Glutamatergic neuron (in vitro differentiated cells): Measurements from ENCODE around the gene TMEM63A. TPM values are rescaled to one million over a fixed set of nuclear protein-coding genes. Genes with fewer than 3 reads are reported as not detected.
"Not testable (repeated sequence)": the region's sequence is repeated elsewhere in the genome, so short reads cannot be mapped to it uniquely, and the experiment has no call there.

Source experiments
- DNase-seq: peaks from one replicate; pipeline ENCODE4 v3.0.0; 2022
- H3K27ac Mint-ChIP-seq: one replicate; pipeline ENCODE4 v1.8.0; 2020; ENCODE audit warnings: mild to moderate bottlenecking, mixed read lengths, inconsistent platforms; ENCODE audit not compliant: unreplicated experiment
- H3K27me3 Mint-ChIP-seq: one replicate; pipeline ENCODE4 v1.8.0; 2020; ENCODE audit warnings: mild to moderate bottlenecking, moderate library complexity, mixed read lengths, inconsistent platforms; ENCODE audit not compliant: unreplicated experiment
- H3K36me3 Mint-ChIP-seq: one replicate; pipeline ENCODE4 v1.8.0; 2020; ENCODE audit warnings: mild to moderate bottlenecking, mixed read lengths, inconsistent platforms; ENCODE audit not compliant: unreplicated experiment
- H3K4me1 Mint-ChIP-seq: one replicate; pipeline ENCODE4 v1.8.0; 2020; ENCODE audit warnings: mild to moderate bottlenecking, low read depth, mixed read lengths, inconsistent platforms; ENCODE audit not compliant: unreplicated experiment
- H3K4me3 Mint-ChIP-seq: one replicate; pipeline ENCODE4 v1.8.0; 2020; ENCODE audit warnings: mild to moderate bottlenecking, mixed read lengths, inconsistent platforms; ENCODE audit not compliant: unreplicated experiment
- H3K9me3 Mint-ChIP-seq: one replicate; pipeline ENCODE4 v1.8.0; 2020; ENCODE audit warnings: mild to moderate bottlenecking, moderate library complexity, mixed read lengths, inconsistent platforms; ENCODE audit not compliant: unreplicated experiment
- CTCF ChIP-seq: fragments of 200-600 bp; sonication (generic); IDR thresholded peaks from one replicate; pipeline ENCODE4 v1.5.0; 2021; ENCODE audit not compliant: partially characterized antibody, unreplicated experiment
- microRNA-seq: library from miRNA; unstranded; fragments of <30 nt; microRNA quantifications from one replicate; pipeline ENCODE4, GENCODE V29; 2020; ENCODE audit not compliant: unreplicated experiment
- total RNA-seq: library from RNA; stranded (reverse); fragmentation: NEBNext Ultra II Directional; extraction: Animal tissue kit (Norgen Biotek cat#: 25700); gene quantifications from one replicate; pipeline ENCODE4 v1.2.1, GENCODE V29; 2021; ENCODE audit not compliant: unreplicated experiment

TMEM63A gene
- total RNA-seq, 1 donor from 2014 or later = 1.1 TPM

GRCh38 chr1:225809842-225810578 is 72.2 kb downstream of the TMEM63A start, which contains the start of gene EPHX1:
Gene EPHX1, plus strand, starts transcription at chr1:225810124. Its CDS starts 18,606 bp downstream, at chr1:225828730.
- Mint-ChIP-seq H3K27ac (peak within 1 kb of the TSS; percentile 97), H3K9me3 (peaks cover 11% of the 10 kb centered on the region), H3K27me3 (peaks cover 8% of the 10 kb centered on the region), H3K36me3 (no peaks in the 10 kb centered on the region), H3K4me3 (peak within 1 kb of the TSS; percentile 95), H3K4me1 (peaks cover 20% of the 10 kb centered on the region)
- peak; percentile 91 for DNase-seq
- no peak for TF ChIP-seq CTCF

GRCh38 chr1:225808136-225808535 is 74.0 kb downstream of the TMEM63A start:
- peaks cover 13% of the 10 kb centered on the region for H3K9me3 Mint-ChIP-seq
- no peak for TF ChIP-seq CTCF
- no peak overlapping the region for H3K4me3 Mint-ChIP-seq
- DNase-seq = no peak
- no peak overlapping the region for H3K27ac Mint-ChIP-seq
- H3K27me3 Mint-ChIP-seq = peaks cover 8% of the 10 kb centered on the region
- peaks cover 14% of the 10 kb centered on the region for H3K4me1 Mint-ChIP-seq
- no peaks in the 10 kb centered on the region for H3K36me3 Mint-ChIP-seq

GRCh38 chr1:225806736-225807135 is 75.4 kb downstream of the TMEM63A start:
- not testable (repeated sequence) for H3K27me3 Mint-ChIP-seq, H3K36me3 Mint-ChIP-seq, H3K4me1 Mint-ChIP-seq, H3K27ac Mint-ChIP-seq, H3K4me3 Mint-ChIP-seq, DNase-seq
- H3K9me3 Mint-ChIP-seq = peaks cover 12% of the 10 kb centered on the region

- no peak overlapping the region for H3K4me3 Mint-ChIP-seq
- peaks cover 3% of the 10 kb centered on the region for H3K4me1 Mint-ChIP-seq
- no peak for TF ChIP-seq CTCF
- no peaks in the 10 kb centered on the region for H3K36me3 Mint-ChIP-seq
- DNase-seq = no peak
- peaks cover 10% of the 10 kb centered on the region for H3K9me3 Mint-ChIP-seq
- H3K27ac Mint-ChIP-seq = no peak overlapping the region
- H3K27me3 Mint-ChIP-seq = peaks cover 7% of the 10 kb centered on the region
Observed at GRCh38 chr1:225806249-225806648, 75.9 kb downstream of the TMEM63A start.

GRCh38 chr1:225801146-225801545 is 81.0 kb downstream of the TMEM63A start:
- not testable (repeated sequence) for H3K4me1 Mint-ChIP-seq, DNase-seq, H3K4me3 Mint-ChIP-seq, H3K27ac Mint-ChIP-seq, H3K9me3 Mint-ChIP-seq, H3K27me3 Mint-ChIP-seq
- H3K36me3 Mint-ChIP-seq = peaks cover 23% of the 10 kb centered on the region

- not testable (repeated sequence) for DNase-seq, H3K4me3 Mint-ChIP-seq, H3K4me1 Mint-ChIP-seq, H3K27me3 Mint-ChIP-seq
- peak overlapping the region; percentile 48 for H3K27ac Mint-ChIP-seq
- peaks cover 16% of the 10 kb centered on the region for H3K9me3 Mint-ChIP-seq
- peaks cover 62% of the 10 kb centered on the region for H3K36me3 Mint-ChIP-seq
Observed at GRCh38 chr1:225796097-225796496, 86.1 kb downstream of the TMEM63A start.

Small RNAs within 50 kb of the gene (microRNA-seq; reads per million reads assigned to microRNA genes)
- gene MIR6741 = 7.4 reads per million, percentile 41 among the genes with 10 or more reads in this experiment

Other genes with a start within 250 kb of the TMEM63A start
- 265 TPM for gene ENAH, start 229.3 kb downstream of the TMEM63A start, total RNA-seq
- gene SRP9, start 104.6 kb downstream of the TMEM63A start, total RNA-seq = 364 TPM
- gene EPHX1, start 72.3 kb downstream of the TMEM63A start, total RNA-seq = 60.4 TPM
- gene LEFTY1, start 6.8 kb upstream of the TMEM63A start, total RNA-seq = 2.3 TPM
- gene PYCR2, start 41.9 kb upstream of the TMEM63A start, total RNA-seq = 36.6 TPM
- 5.0 TPM for gene LEFTY2, start 58.8 kb upstream of the TMEM63A start, total RNA-seq
- 19.6 TPM for gene SDE2, start 117.0 kb upstream of the TMEM63A start, total RNA-seq
- gene H3-3A, start 180.3 kb upstream of the TMEM63A start, total RNA-seq = 1,150 TPM